ENCODE results near the gene CYSTM1.

Gene CYSTM1

DNA sequence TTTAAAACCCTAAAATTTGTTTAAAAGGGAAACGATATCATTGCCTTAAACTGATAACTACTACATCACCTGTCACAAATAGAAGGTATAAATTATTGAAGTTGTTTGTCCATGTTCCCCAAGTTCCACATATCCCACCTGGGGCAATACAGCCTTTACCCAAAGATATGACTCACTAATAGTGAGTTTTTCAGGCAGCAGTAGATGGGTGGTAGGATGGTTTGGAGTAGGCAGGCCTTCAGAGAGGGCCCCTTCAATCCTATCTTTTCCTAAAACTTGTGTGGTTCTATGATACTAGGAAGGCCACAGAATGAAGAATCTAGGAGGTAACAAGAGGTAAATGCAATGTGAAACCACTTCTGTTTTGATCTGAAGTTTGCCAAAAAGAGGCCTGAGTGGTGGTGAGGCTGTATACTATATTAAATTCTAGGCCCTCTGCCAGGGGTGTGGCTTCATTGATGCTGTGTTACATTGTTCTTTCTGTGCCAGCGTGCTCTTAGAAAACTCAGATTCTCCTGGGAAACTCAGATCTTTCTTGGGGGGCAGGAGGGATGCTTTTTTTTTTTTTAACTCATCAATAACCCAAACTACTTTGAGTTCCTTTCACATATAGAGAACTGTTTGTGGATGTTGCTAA, 7.2 kb downstream of the CYSTM1 start:
- Histone ChIP-seq H3K27ac (ENCODE audit: low read depth, low read length) (no peak overlapping the region), H3K36me3 (ENCODE audit: control insufficient read depth, low read length) (no peaks in the 10 kb centered on the region), H3K9me2 (replicated peaks; ENCODE audit: control insufficient read depth, low read length) (no peaks in the 10 kb centered on the region), H4K20me1 (ENCODE audit: control insufficient read depth, insufficient read depth, low read depth, low read length) (no peaks in the 10 kb centered on the region), H3F3A (ENCODE audit: control insufficient read depth, insufficient read depth) (no peaks in the 10 kb centered on the region), H3K4me1 (ENCODE audit: control insufficient read depth, low read length) (no peaks in the 10 kb centered on the region), H3K79me2 (ENCODE audit: control insufficient read depth, low read length) (no peaks in the 10 kb centered on the region; the same call in 1 of the 2 replicates), H3K4me2 (ENCODE audit: low read length) (no peak overlapping the region), H3K27me3 (ENCODE audit: control insufficient read depth, low read length) (no peaks in the 10 kb centered on the region), H3K4me3 (ENCODE audit: low read length) (no peak overlapping the region), H3K9me3 (ENCODE audit: control insufficient read depth, insufficient read depth, low read length) (no peaks in the 10 kb centered on the region)
- TF ChIP-seq CTCF (IDR thresholded peaks at IDR 0.05; ENCODE audit: low read depth, low read length, poor library complexity, severe bottlenecking): no peak

- H3K79me2 ChIP-seq (ENCODE audit: control insufficient read depth, low read length): no peaks in the 10 kb centered on the region
- no peak overlapping the region for H3K4me2 ChIP-seq (ENCODE audit: low read length)
- no peaks in the 10 kb centered on the region for H3K27me3 ChIP-seq (ENCODE audit: control insufficient read depth, low read length)
- no peaks in the 10 kb centered on the region for H3K9me2 ChIP-seq (replicated peaks; ENCODE audit: control insufficient read depth, low read length)
- H4K20me1 ChIP-seq (ENCODE audit: control insufficient read depth, insufficient read depth, low read depth, low read length): no peaks in the 10 kb centered on the region
- H3K4me1 ChIP-seq (ENCODE audit: control insufficient read depth, low read length): no peaks in the 10 kb centered on the region
- TF ChIP-seq EZH2phosphoT487 (IDR thresholded peaks at IDR 0.05; ENCODE audit: borderline replicate concordance, low read length) (no peak), CTCF (IDR thresholded peaks at IDR 0.05; ENCODE audit: low read depth, low read length, poor library complexity, severe bottlenecking) (no peak)
- no peaks in the 10 kb centered on the region for H3K36me3 ChIP-seq (ENCODE audit: control insufficient read depth, low read length)
- H3F3A ChIP-seq (ENCODE audit: control insufficient read depth, insufficient read depth): no peaks in the 10 kb centered on the region
- no peak overlapping the region for H3K4me3 ChIP-seq (ENCODE audit: low read length)
- no peak overlapping the region for H3K27ac ChIP-seq (ENCODE audit: low read depth, low read length)
- H3K9me3 ChIP-seq (ENCODE audit: control insufficient read depth, insufficient read depth, low read length): no peaks in the 10 kb centered on the region
Measured at GRCh38 chr5:140182803-140183367, 7.9 kb downstream of the CYSTM1 start.

- Histone ChIP-seq H3K4me3 (ENCODE audit: low read length) (no peak overlapping the region), H3F3A (ENCODE audit: control insufficient read depth, insufficient read depth) (no peaks in the 10 kb centered on the region), H3K4me2 (ENCODE audit: low read length) (no peak overlapping the region), H3K9me3 (ENCODE audit: control insufficient read depth, insufficient read depth, low read length) (no peaks in the 10 kb centered on the region), H3K4me1 (ENCODE audit: control insufficient read depth, low read length) (no peaks in the 10 kb centered on the region), H3K79me2 (ENCODE audit: control insufficient read depth, low read length) (no peaks in the 10 kb centered on the region), H3K9me2 (replicated peaks; ENCODE audit: control insufficient read depth, low read length) (no peaks in the 10 kb centered on the region), H3K27me3 (ENCODE audit: control insufficient read depth, low read length) (no peaks in the 10 kb centered on the region), H4K20me1 (ENCODE audit: control insufficient read depth, insufficient read depth, low read depth, low read length) (no peaks in the 10 kb centered on the region), H3K27ac (ENCODE audit: low read depth, low read length) (no peak overlapping the region), H3K36me3 (ENCODE audit: control insufficient read depth, low read length) (no peaks in the 10 kb centered on the region)
- TF ChIP-seq EZH2phosphoT487 (IDR thresholded peaks at IDR 0.05; ENCODE audit: borderline replicate concordance, low read length) (no peak), CTCF (IDR thresholded peaks at IDR 0.05; ENCODE audit: low read depth, low read length, poor library complexity, severe bottlenecking) (no peak)
Measured at GRCh38 chr5:140185409-140185808, 10.4 kb downstream of the CYSTM1 start.

All from DOHH2 (cell line).